IMR-90 (cell line): ENCODE data around the gene CIC. TPM values are rescaled to one million over a fixed set of nuclear protein-coding genes. Genes with fewer than 3 reads are reported as not detected.

Experiments used
- ATAC-seq: fragments of 200-7000 bp; cut with Tn5 transposase; 2 replicates; pipeline ENCODE4 v1.9.1; 2020; ENCODE audit warnings: low read depth, mild to moderate bottlenecking, moderate library complexity
- BruUV-seq: library from RNA; stranded (reverse); fragments of 400-500 nt; replicated peaks from 2 replicates; lab custom pipeline; 2021; lab: Mats Ljungman, UMichigan
- CTCF ChIA-PET: fragments of 300-600 bp; formaldehyde crosslinking; extraction: SDS; loops from one replicate; lab custom pipeline; 2021; ENCODE audit warnings: antibody characterized with exemption; lab: Yijun Ruan, JAX
- POLR2A ChIA-PET: fragments of 300-600 bp; sonication (Branson Sonifier 250); formaldehyde crosslinking; loops from one replicate; lab custom pipeline; 2022; ENCODE audit warnings: antibody characterized with exemption; ENCODE audit not compliant: unreplicated experiment; lab: Charles Lee
- DNase-seq: peaks from one replicate; pipeline ENCODE4 v3.0.0; 2013
- H2AFZ ChIP-seq: replicated peaks from 2 replicates; pipeline ENCODE3; 2013; ENCODE audit warnings: low read length, mild to moderate bottlenecking; ENCODE audit not compliant: poor library complexity
- H2AK5ac ChIP-seq: 2 replicates; pipeline ENCODE4 v1.6.1; 2013; ENCODE audit warnings: low read depth, low read length, inconsistent platforms
- H2AK9ac ChIP-seq: replicated peaks from 2 replicates; pipeline ENCODE3; 2013; ENCODE audit warnings: mild to moderate bottlenecking, low read depth, low read length, moderate library complexity; ENCODE audit not compliant: poor library complexity
- H2BK120ac ChIP-seq: 2 replicates; pipeline ENCODE4 v1.6.1; 2013; ENCODE audit warnings: low read depth, low read length, inconsistent platforms
- H2BK15ac ChIP-seq: 3 replicates; pipeline ENCODE4 v1.6.1; 2013; ENCODE audit warnings: low read depth, low read length, inconsistent platforms
- H2BK20ac ChIP-seq: 2 replicates; pipeline ENCODE4 v1.6.1; 2013; ENCODE audit warnings: low read depth, mild to moderate bottlenecking, inconsistent platforms, low read length, moderate library complexity
- H2BK5ac ChIP-seq: 2 replicates; pipeline ENCODE4 v1.6.1; 2013; ENCODE audit warnings: mild to moderate bottlenecking, low read depth, low read length, inconsistent platforms; ENCODE audit not compliant: poor library complexity, severe bottlenecking
- H3K14ac ChIP-seq: replicated peaks from 2 replicates; pipeline ENCODE4 v1.6.1; 2013; ENCODE audit warnings: low read depth, low read length, inconsistent platforms
- H3K18ac ChIP-seq: 2 replicates; pipeline ENCODE4 v1.6.1; 2013; ENCODE audit warnings: low read depth, low read length, control low read depth
- H3K23ac ChIP-seq: 2 replicates; pipeline ENCODE4 v1.6.1; 2013; ENCODE audit warnings: low read depth, low read length, inconsistent platforms
- H3K27ac ChIP-seq: 2 replicates; pipeline ENCODE4 v1.5.1; 2013; ENCODE audit warnings: mild to moderate bottlenecking, control low read depth, low read length; ENCODE audit not compliant: insufficient read depth
- H3K27me3 ChIP-seq: 2 replicates; pipeline ENCODE4 v1.6.1; 2013; ENCODE audit warnings: low read length; ENCODE audit not compliant: control insufficient read depth, insufficient read depth
- H3K36me3 ChIP-seq: 2 replicates; pipeline ENCODE4 v1.6.1; 2013; ENCODE audit warnings: low read length, mixed read lengths; ENCODE audit not compliant: control insufficient read depth, insufficient read depth
- H3K4ac ChIP-seq: 2 replicates; pipeline ENCODE4 v1.6.1; 2013; ENCODE audit warnings: low read depth, low read length, inconsistent platforms
- H3K4me1 ChIP-seq: 2 replicates; pipeline ENCODE4 v1.6.1; 2013; ENCODE audit warnings: low read length, mixed read lengths; ENCODE audit not compliant: control insufficient read depth, insufficient read depth
- H3K4me2 ChIP-seq: 2 replicates; pipeline ENCODE4 v1.6.1; 2013; ENCODE audit warnings: low read depth, mild to moderate bottlenecking, control low read depth, low read length, moderate library complexity
- H3K4me3 ChIP-seq: 2 replicates; pipeline ENCODE4 v1.5.1; 2013; ENCODE audit warnings: low read depth, mild to moderate bottlenecking, control low read depth, low read length, moderate library complexity; ENCODE audit not compliant: insufficient read depth
- H3K56ac ChIP-seq: 2 replicates; pipeline ENCODE4 v1.6.1; 2013; ENCODE audit warnings: low read length, inconsistent platforms; ENCODE audit not compliant: insufficient read depth; ENCODE audit errors: extremely low read depth
- H3K79me1 ChIP-seq, 2 experiments: 2 replicates each; pipeline ENCODE4 v1.6.1; 2013; ENCODE audit warnings: low read length in 2 of 2, inconsistent platforms in 1 of 2, low read depth in 1 of 2
- H3K9ac ChIP-seq: 2 replicates; pipeline ENCODE4 v1.6.1; 2013; ENCODE audit warnings: low read depth, low read length, control low read depth
- H3K9me1 ChIP-seq: 2 replicates; pipeline ENCODE4 v1.6.1; 2013; ENCODE audit warnings: low read length, inconsistent platforms; ENCODE audit not compliant: insufficient read depth
- H3K9me3 ChIP-seq: 2 replicates; pipeline ENCODE4 v1.6.1; 2013; ENCODE audit warnings: low read length; ENCODE audit not compliant: control insufficient read depth, insufficient read depth
- H4K20me1 ChIP-seq: 2 replicates; pipeline ENCODE4 v1.6.1; 2013; ENCODE audit warnings: low read length, inconsistent platforms; ENCODE audit not compliant: insufficient read depth
- H4K5ac ChIP-seq: 2 replicates; pipeline ENCODE4 v1.6.1; 2013; ENCODE audit warnings: mild to moderate bottlenecking, low read depth, low read length, control low read depth
- H4K8ac ChIP-seq, 2 experiments: 2 replicates each; pipeline ENCODE4 v1.6.1; 2013; ENCODE audit warnings: low read depth in 2 of 2, low read length in 2 of 2, control low read depth in 1 of 2, inconsistent platforms in 1 of 2
- H4K91ac ChIP-seq: 2 replicates; pipeline ENCODE4 v1.6.1; 2013; ENCODE audit warnings: low read depth, low read length, inconsistent platforms; ENCODE audit not compliant: insufficient read depth
- BHLHE40 ChIP-seq: fragments of 150-350 bp; IDR thresholded peaks from 2 replicates; pipeline ENCODE4 v1.6.1; 2016; ENCODE audit warnings: mild to moderate bottlenecking, low read depth, low read length
- CEBPB ChIP-seq: IDR thresholded peaks from 2 replicates; pipeline ENCODE4 v1.6.1; 2012; ENCODE audit warnings: low read depth, low read length, improper control_type of control experiment
- CHD1 ChIP-seq: IDR thresholded peaks from 2 replicates; pipeline ENCODE4 v1.6.1; 2012; ENCODE audit warnings: low read depth, low read length, improper control_type of control experiment
- FOS ChIP-seq: fragments of 150-350 bp; IDR thresholded peaks from 2 replicates; pipeline ENCODE4 v1.6.1; 2016; ENCODE audit warnings: low read depth, low read length
- MAFK ChIP-seq: IDR thresholded peaks from 2 replicates; pipeline ENCODE4 v1.6.1; 2012; ENCODE audit warnings: low read depth, low read length, improper control_type of control experiment
- MAZ ChIP-seq: IDR thresholded peaks from 2 replicates; pipeline ENCODE4 v1.6.1; 2012; ENCODE audit warnings: low read depth, mild to moderate bottlenecking, low read length, improper control_type of control experiment, moderate library complexity, borderline replicate concordance
- MXI1 ChIP-seq: IDR thresholded peaks from 2 replicates; pipeline ENCODE4 v1.6.1; 2012; ENCODE audit warnings: low read depth, mild to moderate bottlenecking, low read length, moderate library complexity, borderline replicate concordance
- NFE2L2 ChIP-seq: fragments of 150-350 bp; IDR thresholded peaks from 2 replicates; pipeline ENCODE4 v1.6.1; 2016; ENCODE audit warnings: low read depth, mild to moderate bottlenecking, low read length
- POLR2A ChIP-seq: IDR thresholded peaks from 2 replicates; pipeline ENCODE4 v1.6.1; 2012; ENCODE audit warnings: mild to moderate bottlenecking, low read depth, low read length
- RAD21 ChIP-seq: IDR thresholded peaks from 2 replicates; pipeline ENCODE4 v1.6.1; 2012; ENCODE audit warnings: low read length, improper control_type of control experiment
- RCOR1 ChIP-seq: IDR thresholded peaks from 2 replicates; pipeline ENCODE4 v1.6.1; 2012; ENCODE audit warnings: mild to moderate bottlenecking, low read length, improper control_type of control experiment; ENCODE audit not compliant: insufficient replicate concordance
- RFX5 ChIP-seq: IDR thresholded peaks from 2 replicates; pipeline ENCODE4 v1.8.0; 2012; ENCODE audit warnings: low read depth, mild to moderate bottlenecking, low read length, moderate library complexity
- SMC3 ChIP-seq: fragments of 150-350 bp; IDR thresholded peaks from 2 replicates; pipeline ENCODE4 v1.6.1; 2016; ENCODE audit warnings: low read depth, mild to moderate bottlenecking, antibody characterized with exemption, low read length, moderate library complexity
- WGBS, 2 experiments: methylation state at CpG; one replicate each; pipeline versions ENCODE4 v1.1.5 to v1.1.7; 2013; ENCODE audit warnings: missing lambda C conversion rate in 2 of 2; ENCODE audit not compliant: insufficient read length in 1 of 2; ENCODE audit errors: extremely low coverage in 2 of 2; 5-methylcytosine and 5-hydroxymethylcytosine counted together
- dilution Hi-C: fragments of 300-500 bp; cut with HindIII; formaldehyde crosslinking; loops from one replicate; pipeline ENCODE4 v1.14.3; 2018; ENCODE audit warnings: low sequenced_read_pairs; ENCODE audit not compliant: unreplicated experiment
- in situ Hi-C: fragments of 300-500 bp; cut with MboI; formaldehyde crosslinking; loops from 3 replicates; pipeline ENCODE4 v1.14.3; 2019; ENCODE audit warnings: low sequenced_read_pairs, inconsistent platforms, mixed read lengths
- intact Hi-C: fragments of 100-400 bp; cut with micrococcal nuclease; formaldehyde crosslinking; loops from 2 replicates; pipeline ENCODE4 v1.10.0; 2022
- polyA plus RNA-seq, 3 experiments: library from polyadenylated mRNA; depleted of rRNA; stranded (reverse); fragments of >200 nt; gene quantifications; 2 replicates each; pipeline ENCODE4 v1.2.3, GENCODE V29; 2012; ENCODE audit warnings: low replicate concordance in 1 of 3
- total RNA-seq: library from RNA; depleted of rRNA; stranded (reverse); fragments of >200 nt; gene quantifications from 2 replicates; pipeline ENCODE4 v1.2.3, GENCODE V29; 2012
- TF ChIP-seq, protein P1 (sequence below): conservative IDR thresholded peaks from 2 replicates; pipeline ENCODE4 v1.5.1; 2012; ENCODE audit warnings: mild to moderate bottlenecking, low read depth, low read length, improper control_type of control experiment
- TF ChIP-seq, protein P2 (sequence below): fragments of 150-350 bp; IDR thresholded peaks from 2 replicates; pipeline ENCODE4 v1.6.1; 2017; ENCODE audit warnings: mild to moderate bottlenecking, antibody characterized with exemption, low read length, low read depth
- TF ChIP-seq, protein P3 (sequence below): fragments of 150-350 bp; IDR thresholded peaks from 2 replicates; pipeline ENCODE4 v1.6.1; 2016; ENCODE audit warnings: low read depth, mild to moderate bottlenecking, low read length, moderate library complexity, borderline replicate concordance

CIC gene
- total and polyA plus RNA-seq, 2 of the 4 experiments (the other 2 are of a cell fraction), result 1.8 to 23.2 TPM

DNA sequence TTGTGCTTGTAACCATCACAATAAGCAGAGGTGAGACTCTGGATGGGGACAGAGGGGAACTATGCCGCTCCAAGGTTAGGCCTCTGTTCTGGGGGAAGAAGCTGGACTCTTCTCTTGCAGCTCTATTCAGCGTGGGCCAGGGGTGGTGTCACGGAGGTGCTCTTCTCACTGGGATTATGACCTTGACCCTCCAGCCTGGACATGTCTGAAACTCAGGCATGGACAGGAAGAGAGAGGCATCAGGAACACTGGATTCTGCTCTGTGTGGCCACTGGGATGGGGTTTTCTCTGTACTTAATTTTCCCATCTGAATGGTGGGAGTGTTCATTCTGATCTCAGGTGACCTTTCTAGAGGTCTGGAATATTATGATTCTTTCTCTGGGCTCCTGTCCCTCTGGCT, 64.0 kb downstream of the CIC start:
- no peak overlapping the region for H2AK5ac ChIP-seq
- H3K4ac ChIP-seq, result no peak overlapping the region
- H2BK15ac ChIP-seq, result no peak overlapping the region
- H3K23ac ChIP-seq, result no peak overlapping the region; the same call in 1 of the 2 replicates
- dilution Hi-C loops (no loop called here), in situ Hi-C loops (no loop called here), intact Hi-C loops (no loop called here)
- H2BK20ac ChIP-seq, result no peak overlapping the region
- no peak overlapping the region for H2AFZ ChIP-seq
- no peak overlapping the region for H3K4me2 ChIP-seq
- peak overlapping the region; percentile 1 for H2AK9ac ChIP-seq
- WGBS, 2 experiments, result 94% methylated on average over 2 of the region's 3 CpGs; no CpG with 5 or more reads in 1 of the 2 experiments
- no peak overlapping the region for H3K18ac ChIP-seq
- H2BK120ac ChIP-seq, result no peak overlapping the region
- no peaks in the 10 kb centered on the region for H3K27me3 ChIP-seq
- H3K56ac ChIP-seq, result no peak overlapping the region
- no peak overlapping the region for H2BK5ac ChIP-seq
- H3K14ac ChIP-seq, result no peak overlapping the region
- no peak overlapping the region for H4K8ac ChIP-seq
- H3K27ac ChIP-seq, result no peak overlapping the region
- H4K20me1 ChIP-seq, result peaks cover 23% of the 10 kb centered on the region
- peaks cover 2% of the 10 kb centered on the region; the same call in 1 of the 2 replicates for H3K9me1 ChIP-seq
- ATAC-seq (no peak), DNase-seq (no peak)
- H4K5ac ChIP-seq, result no peak overlapping the region
- H3K9ac ChIP-seq, result no peak overlapping the region
- POLR2A ChIA-PET, result no interaction called here
- no peak overlapping the region for H4K91ac ChIP-seq
- peaks cover 21% of the 10 kb centered on the region for H3K36me3 ChIP-seq
- CTCF ChIA-PET, result no interaction called here
- no TSS peak for BruUV-seq
- peaks cover 9 to 38% of the 10 kb centered on the region in 2 experiments for H3K79me1 ChIP-seq
- H3K4me1 ChIP-seq, result peaks cover 1% of the 10 kb centered on the region; the same call in 1 of the 2 replicates
- H3K4me3 ChIP-seq, result no peak overlapping the region
- TF ChIP-seq, protein P1, sequence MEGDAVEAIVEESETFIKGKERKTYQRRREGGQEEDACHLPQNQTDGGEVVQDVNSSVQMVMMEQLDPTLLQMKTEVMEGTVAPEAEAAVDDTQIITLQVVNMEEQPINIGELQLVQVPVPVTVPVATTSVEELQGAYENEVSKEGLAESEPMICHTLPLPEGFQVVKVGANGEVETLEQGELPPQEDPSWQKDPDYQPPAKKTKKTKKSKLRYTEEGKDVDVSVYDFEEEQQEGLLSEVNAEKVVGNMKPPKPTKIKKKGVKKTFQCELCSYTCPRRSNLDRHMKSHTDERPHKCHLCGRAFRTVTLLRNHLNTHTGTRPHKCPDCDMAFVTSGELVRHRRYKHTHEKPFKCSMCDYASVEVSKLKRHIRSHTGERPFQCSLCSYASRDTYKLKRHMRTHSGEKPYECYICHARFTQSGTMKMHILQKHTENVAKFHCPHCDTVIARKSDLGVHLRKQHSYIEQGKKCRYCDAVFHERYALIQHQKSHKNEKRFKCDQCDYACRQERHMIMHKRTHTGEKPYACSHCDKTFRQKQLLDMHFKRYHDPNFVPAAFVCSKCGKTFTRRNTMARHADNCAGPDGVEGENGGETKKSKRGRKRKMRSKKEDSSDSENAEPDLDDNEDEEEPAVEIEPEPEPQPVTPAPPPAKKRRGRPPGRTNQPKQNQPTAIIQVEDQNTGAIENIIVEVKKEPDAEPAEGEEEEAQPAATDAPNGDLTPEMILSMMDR, result no peak
- no peak for TF ChIP-seq RFX5
- no peak for TF ChIP-seq MAFK
- no peak for TF ChIP-seq CEBPB
- no peak for TF ChIP-seq BHLHE40
- TF ChIP-seq MXI1, result no peak
- TF ChIP-seq, protein P2, sequence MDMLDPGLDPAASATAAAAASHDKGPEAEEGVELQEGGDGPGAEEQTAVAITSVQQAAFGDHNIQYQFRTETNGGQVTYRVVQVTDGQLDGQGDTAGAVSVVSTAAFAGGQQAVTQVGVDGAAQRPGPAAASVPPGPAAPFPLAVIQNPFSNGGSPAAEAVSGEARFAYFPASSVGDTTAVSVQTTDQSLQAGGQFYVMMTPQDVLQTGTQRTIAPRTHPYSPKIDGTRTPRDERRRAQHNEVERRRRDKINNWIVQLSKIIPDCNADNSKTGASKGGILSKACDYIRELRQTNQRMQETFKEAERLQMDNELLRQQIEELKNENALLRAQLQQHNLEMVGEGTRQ, result no peak
- TF ChIP-seq, protein P3, sequence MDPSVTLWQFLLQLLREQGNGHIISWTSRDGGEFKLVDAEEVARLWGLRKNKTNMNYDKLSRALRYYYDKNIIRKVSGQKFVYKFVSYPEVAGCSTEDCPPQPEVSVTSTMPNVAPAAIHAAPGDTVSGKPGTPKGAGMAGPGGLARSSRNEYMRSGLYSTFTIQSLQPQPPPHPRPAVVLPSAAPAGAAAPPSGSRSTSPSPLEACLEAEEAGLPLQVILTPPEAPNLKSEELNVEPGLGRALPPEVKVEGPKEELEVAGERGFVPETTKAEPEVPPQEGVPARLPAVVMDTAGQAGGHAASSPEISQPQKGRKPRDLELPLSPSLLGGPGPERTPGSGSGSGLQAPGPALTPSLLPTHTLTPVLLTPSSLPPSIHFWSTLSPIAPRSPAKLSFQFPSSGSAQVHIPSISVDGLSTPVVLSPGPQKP, result no peak
- no peak for TF ChIP-seq RCOR1
- no peak for TF ChIP-seq FOS
- TF ChIP-seq NFE2L2, result no peak
- TF ChIP-seq MAZ, result no peak
- no peak for TF ChIP-seq RAD21
- TF ChIP-seq SMC3, result no peak
- no peak for TF ChIP-seq POLR2A
- no peak for TF ChIP-seq CHD1
- no peaks in the 10 kb centered on the region for H3K9me3 ChIP-seq
